C1 segment of cervical spinal cord (tissue), 14 donors: Measurements from ENCODE around the gene PYGO2.

Source experiments
- DNase-seq, 14 donors: peaks; one replicate each; lab custom pipeline; 2025; lab: John Stamatoyannopoulos, UW

PYGO2 gene, protein sequence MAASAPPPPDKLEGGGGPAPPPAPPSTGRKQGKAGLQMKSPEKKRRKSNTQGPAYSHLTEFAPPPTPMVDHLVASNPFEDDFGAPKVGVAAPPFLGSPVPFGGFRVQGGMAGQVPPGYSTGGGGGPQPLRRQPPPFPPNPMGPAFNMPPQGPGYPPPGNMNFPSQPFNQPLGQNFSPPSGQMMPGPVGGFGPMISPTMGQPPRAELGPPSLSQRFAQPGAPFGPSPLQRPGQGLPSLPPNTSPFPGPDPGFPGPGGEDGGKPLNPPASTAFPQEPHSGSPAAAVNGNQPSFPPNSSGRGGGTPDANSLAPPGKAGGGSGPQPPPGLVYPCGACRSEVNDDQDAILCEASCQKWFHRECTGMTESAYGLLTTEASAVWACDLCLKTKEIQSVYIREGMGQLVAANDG

GRCh38 chr1:154961207-154962155 is at the start of gene PYGO2:
PYGO2 (minus strand) TSS chr1:154961782; CDS start chr1:154961576, 206 bp downstream.
- DNase-seq = peak in 13 of 14 donors; percentile 51 to 89 (median 79)

- DNase-seq = no peak
Observed at GRCh38 chr1:155011004-155011416, 49.4 kb upstream of the PYGO2 start.

GRCh38 chr1:155010211-155010918 is 48.8 kb upstream of the PYGO2 start:
- peak in 2 of 14 donors; percentile 16 to 31 for DNase-seq

DNA sequence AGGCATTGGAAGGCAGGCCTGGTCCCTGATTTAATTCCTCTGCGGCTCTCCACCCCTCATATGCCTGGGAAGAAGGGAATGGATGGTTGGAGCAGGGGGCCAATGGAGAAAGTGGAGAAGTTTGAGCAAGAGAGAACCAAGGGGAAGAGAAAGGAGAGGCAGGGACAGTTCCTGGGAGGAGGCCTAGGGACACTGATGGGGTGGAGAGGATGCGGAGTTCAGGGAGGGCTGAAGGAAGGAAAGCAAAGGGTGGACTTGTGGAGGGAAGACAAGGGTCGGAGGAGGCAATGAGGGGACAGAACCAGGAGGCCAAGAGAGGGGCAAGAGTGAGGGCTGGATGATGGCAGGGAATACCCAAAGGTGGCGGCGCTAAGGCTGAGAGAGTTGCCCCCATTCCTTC is 48.2 kb upstream of the PYGO2 start:
- DNase-seq = no peak

DNA sequence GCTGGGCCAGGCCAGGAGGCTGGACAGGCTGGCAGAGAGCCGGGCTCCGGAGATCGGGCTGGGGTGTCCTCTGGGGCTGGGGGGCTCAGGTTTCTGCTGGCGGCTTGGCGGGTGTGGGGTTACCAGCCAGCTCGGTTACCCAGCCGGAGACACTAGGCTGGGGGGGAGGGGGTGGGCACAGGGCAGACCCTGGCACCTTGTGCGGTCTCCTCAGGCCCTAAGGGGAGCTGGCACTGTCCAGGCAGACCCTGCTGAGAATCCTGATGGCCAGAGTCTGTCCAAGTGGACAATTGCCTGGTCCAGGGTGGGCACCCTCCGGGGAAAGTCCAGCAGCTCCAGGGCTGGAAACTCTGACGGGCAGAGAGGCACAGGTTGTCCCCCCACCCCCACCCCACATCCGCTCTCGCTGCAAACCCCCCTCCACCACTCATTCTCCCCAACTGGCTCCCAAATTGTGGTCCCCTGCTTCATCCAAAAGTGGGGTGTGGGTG is 47.7 kb upstream of the PYGO2 start:
- DNase-seq = peak in 2 of 14 donors; percentile 16 to 34

DNA sequence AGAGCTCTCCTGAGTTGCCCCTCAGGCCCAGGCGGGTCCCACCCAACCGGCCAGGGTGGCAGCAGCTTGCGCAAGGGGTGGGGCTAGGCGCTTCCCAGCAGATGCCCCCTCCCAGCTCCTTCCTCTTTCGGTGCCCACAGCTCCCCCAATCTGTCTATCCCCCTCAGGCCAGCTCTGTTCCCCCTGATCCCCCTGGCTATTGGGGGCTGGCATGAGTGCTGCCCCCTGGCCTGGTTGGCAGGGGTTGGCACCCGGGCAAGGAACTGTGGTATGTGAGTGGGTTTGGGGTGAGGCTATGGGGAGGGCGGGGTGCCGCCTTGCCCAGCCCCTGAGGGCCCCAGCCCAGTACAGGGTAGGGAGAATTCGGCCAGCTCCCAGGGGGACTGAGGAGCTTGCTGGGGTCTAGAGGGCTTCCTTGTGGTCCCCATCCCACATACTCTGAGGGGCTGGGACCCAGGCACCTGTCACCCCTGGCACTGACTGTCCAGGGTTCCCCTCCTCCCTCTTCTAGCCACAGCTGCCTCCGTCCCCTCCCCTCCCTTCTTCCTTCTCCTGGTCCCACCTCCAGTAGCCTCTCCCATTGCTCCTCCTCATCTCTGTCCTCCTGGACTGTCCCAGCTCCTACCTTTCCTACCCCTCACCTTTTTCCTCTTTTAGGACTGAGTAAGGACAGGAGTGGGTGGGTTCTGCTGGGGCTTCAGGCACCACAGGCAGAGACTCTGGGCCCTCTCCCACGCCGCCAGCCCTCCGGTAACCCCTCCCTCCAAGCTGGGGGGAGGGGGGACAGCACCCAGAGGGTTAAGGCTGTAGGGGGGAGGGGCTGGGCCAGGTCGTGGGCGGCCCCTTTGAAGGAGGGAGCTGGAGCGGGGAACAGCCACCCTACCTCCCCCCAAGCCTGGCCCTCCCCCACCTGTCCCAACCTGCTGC is 46.7 kb upstream of the PYGO2 start:
- DNase-seq = peak in 8 of 14 donors; percentile 22 to 67 (median 50)

GRCh38 chr1:155007251-155007828 is 45.8 kb upstream of the PYGO2 start:
- peak in 9 of 14 donors; percentile 25 to 77 (median 52) for DNase-seq

- DNase-seq = peak in 7 of 14 donors; percentile 31 to 71 (median 52)
Observed at GRCh38 chr1:155006601-155007101, 45.1 kb upstream of the PYGO2 start.

- peak in 11 of 14 donors; percentile 53 to 83 (median 71) for DNase-seq
Observed at GRCh38 chr1:155005076-155006011, 43.8 kb upstream of the PYGO2 start.

DNA sequence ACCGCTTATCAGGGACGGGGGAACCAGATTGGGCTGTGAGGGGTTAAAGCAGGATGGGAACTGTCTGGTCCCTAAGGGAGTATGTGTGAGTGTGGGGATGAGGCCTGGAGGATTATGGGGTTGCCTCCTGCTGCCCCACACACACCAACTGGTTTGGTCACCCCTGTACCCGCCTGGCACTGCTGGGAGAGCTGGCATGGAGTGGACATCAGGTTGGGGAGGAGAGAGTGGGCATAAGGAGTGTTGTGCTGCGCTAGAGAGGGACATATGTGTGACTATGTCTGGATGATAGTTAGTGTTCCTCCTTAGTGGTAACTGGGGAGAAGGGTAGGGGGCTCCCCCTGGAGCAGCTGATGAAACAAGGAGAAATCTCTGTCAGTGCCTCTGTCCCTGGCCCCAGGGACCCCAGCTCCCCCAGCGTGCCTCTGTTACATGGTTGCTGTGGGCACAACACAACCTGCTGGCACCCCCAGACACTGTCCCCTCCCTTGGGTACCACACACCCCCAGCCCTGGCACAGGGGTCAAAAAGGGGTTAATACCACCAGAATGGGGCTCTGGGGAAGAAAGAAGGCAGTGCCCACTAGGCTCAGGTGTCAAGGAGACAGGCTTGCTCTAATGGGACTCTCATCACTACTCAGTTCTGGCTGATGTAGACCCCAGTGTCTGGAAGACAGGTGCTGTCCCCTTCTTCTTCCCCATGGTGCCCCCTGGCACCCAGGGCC is 42.9 kb upstream of the PYGO2 start:
- peak in 7 of 14 donors; percentile 48 to 81 (median 65) for DNase-seq

- peak in 12 of 14 donors; percentile 51 to 89 (median 61) for DNase-seq
Observed at GRCh38 chr1:155003766-155004351, 42.3 kb upstream of the PYGO2 start.

DNA sequence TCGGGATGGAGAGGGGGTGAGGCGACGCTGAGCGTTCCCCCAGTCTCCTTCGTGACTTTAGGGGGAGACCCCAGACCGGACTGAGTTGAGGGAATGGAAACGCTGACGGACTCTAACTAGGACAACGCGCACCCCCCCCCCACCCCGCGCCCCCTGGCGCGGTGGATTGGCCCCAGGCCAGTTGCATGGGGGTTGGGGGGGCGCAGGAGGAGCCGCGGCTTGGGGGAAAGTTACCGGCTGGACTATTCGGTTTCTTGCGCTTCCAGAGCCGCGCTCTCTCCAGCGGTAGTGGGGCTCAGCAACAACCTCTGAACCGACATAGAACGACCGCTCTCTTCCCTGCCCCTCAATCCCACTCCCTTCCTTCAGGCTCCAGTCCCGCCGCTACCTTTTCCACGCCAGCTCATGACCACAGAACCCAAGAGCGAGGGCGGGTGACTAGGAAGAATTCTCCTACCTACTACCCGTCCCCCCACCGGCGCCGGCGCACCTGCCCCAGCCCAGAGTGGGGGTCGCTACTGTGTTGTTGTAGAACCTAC is 41.7 kb upstream of the PYGO2 start:
- DNase-seq = peak in 7 of 14 donors; percentile 41 to 79 (median 64)

DNA sequence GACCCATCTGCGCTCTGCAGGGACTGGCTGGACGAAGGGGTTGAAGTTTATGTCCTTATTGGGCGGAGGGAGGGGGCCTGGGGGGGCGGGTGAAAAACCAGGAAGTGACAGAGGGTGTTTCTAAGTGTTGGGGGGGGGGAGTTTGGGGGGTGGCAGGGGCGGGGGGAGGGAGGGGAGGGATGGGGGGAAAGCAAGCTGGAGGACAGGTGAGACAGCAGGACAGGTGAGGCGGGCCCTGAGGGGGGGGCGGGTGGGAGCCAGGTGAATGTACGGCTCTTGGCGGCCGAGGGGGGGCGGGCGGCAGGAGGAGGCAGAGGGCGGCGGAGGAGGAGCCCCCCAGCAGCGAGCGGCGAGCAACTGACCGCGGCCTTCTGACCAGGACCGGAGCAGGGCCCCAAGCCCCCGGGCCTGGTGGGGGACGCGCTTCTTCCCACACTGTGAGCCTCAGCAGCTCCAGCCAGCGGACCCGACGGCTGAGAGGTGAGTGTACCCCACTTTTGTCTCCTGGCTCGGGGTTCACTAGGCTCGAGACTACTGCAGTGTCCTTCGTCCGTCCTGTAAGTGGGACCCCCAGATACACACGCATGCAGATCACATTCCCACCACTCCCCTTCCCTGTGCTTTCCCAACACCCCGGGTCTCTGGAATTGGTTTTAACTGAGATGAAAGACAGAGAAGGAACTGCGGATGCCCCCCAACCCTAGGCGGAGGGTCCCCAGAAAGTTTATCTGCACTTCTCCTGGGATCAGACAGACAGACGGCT is 41.1 kb upstream of the PYGO2 start, which contains the start of gene ZBTB7B:
Gene ZBTB7B, plus strand, starts transcription at position 339 of the 763 bp plus-strand sequence. CDS start 11,859 bp downstream, outside the sequence.
- peak in 7 of 14 donors; percentile 50 to 91 (median 66) for DNase-seq

GRCh38 chr1:155001675-155002463 is 40.3 kb upstream of the PYGO2 start:
- peak; percentile 95 to 100 (median 98) for DNase-seq

DNA sequence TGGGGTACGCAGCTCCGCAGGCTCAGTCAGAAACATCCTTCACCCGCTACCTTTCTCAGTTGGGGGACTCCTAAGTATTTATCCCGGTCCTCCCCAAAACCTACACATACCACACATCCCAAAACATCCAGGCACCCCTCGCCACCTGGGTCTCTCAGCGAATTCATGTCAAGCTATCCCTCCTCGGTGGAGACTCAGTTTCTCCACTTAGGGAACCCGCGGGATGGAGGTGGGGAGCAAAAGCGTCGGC is 39.8 kb upstream of the PYGO2 start:
- no peak for DNase-seq
